GM18861 (cell line): ENCODE data around the gene CMTM3.
A peak's percentile ranks its signal among the peaks of the same experiment; 100 is the strongest.
"Not testable (repeated sequence)": the region's sequence is repeated elsewhere in the genome, so short reads cannot be mapped to it uniquely, and the experiment has no call there.

Experiments used
- ATAC-seq: cut with Tn5 transposase; IDR thresholded peaks from one replicate; pipeline ENCODE4 v1.9.1; 2021; ENCODE audit not compliant: unreplicated experiment

CMTM3 gene

GRCh38 chr16:66631558-66631957 is 27.1 kb downstream of the CMTM3 start:
- not testable (repeated sequence) for ATAC-seq

GRCh38 chr16:66634527-66635196 is 30.2 kb downstream of the CMTM3 start:
- no peak for ATAC-seq

GRCh38 chr16:66635406-66635805 is 30.9 kb downstream of the CMTM3 start:
- no peak for ATAC-seq

- ATAC-seq = no peak
Measured at GRCh38 chr16:66636199-66636598, 31.7 kb downstream of the CMTM3 start.

- no peak for ATAC-seq
Measured at GRCh38 chr16:66637806-66638205, 33.3 kb downstream of the CMTM3 start.

GRCh38 chr16:66639091-66639885 is 34.8 kb downstream of the CMTM3 start:
- no peak for ATAC-seq

- no peak for ATAC-seq
Measured at GRCh38 chr16:66640724-66641314, 36.3 kb downstream of the CMTM3 start.

- no peak for ATAC-seq
Measured at GRCh38 chr16:66641387-66641786, 36.9 kb downstream of the CMTM3 start.

- no peak for ATAC-seq
Measured at GRCh38 chr16:66647866-66648265, 43.4 kb downstream of the CMTM3 start.

- no peak for ATAC-seq
Measured at GRCh38 chr16:66649167-66649566, 44.7 kb downstream of the CMTM3 start.

- ATAC-seq = no peak
Measured at GRCh38 chr16:66649636-66650205, 45.2 kb downstream of the CMTM3 start.

GRCh38 chr16:66650707-66651473 is 46.4 kb downstream of the CMTM3 start:
- ATAC-seq = peak; percentile 87

GRCh38 chr16:66651474-66651765 is 46.9 kb downstream of the CMTM3 start:
- no peak for ATAC-seq

GRCh38 chr16:66651965-66652364 is 47.5 kb downstream of the CMTM3 start:
- no peak for ATAC-seq

GRCh38 chr16:66652661-66653360 is 48.3 kb downstream of the CMTM3 start:
- ATAC-seq = no peak

- ATAC-seq = no peak
Measured at GRCh38 chr16:66653581-66654350, 49.3 kb downstream of the CMTM3 start.

GRCh38 chr16:66656547-66656946 is 52.0 kb downstream of the CMTM3 start:
- no peak for ATAC-seq

- ATAC-seq = no peak
Measured at GRCh38 chr16:66658143-66658859, 53.8 kb downstream of the CMTM3 start.

GRCh38 chr16:66658860-66659190 is 54.3 kb downstream of the CMTM3 start:
- ATAC-seq = no peak
